ENCODE measurements around the gene ARL3. TPM values are rescaled to one million over a fixed set of nuclear protein-coding genes. Genes with fewer than 3 reads are reported as not detected.

The ARL3 gene
- total and polyA plus RNA-seq, 7 donors = 2.8 to 6.5 (median 3.4) TPM

GRCh38 chr10:102723989-102724388 lies 9.8 kb upstream of the ARL3 start:
- Histone ChIP-seq H3K27me3 (ENCODE audit: insufficient read depth in 3 of 3, low read length in 2 of 3) (no peaks in the 10 kb centered on the region), H3K36me3 (ENCODE audit: insufficient read depth in 1 of 2, low read depth in 1 of 2) (peaks cover 0 to 19% of the 10 kb centered on the region in 2 donors), H3K4me3 (no peak overlapping the region), H3K27ac (no peak overlapping the region), H3K4me1 (peaks cover 8% of the 10 kb centered on the region), H3K9me3 (no peaks in the 10 kb centered on the region)
- TF ChIP-seq CTCF (IDR thresholded peaks at IDR 0.05) = no peak
- intact Hi-C loops (cut with DNase I) = loop anchor here in 1 of 2 donors (10.0 kb wide), 1 partner anchor 341 kb away; no protein-coding TSS in a partner anchor
- DNase-seq (no peak), ATAC-seq (no peak)
- 96 to 99% (median 98%) methylated on average over 4 of the region's 4 CpGs for WGBS, 3 donors

GRCh38 chr10:102721954-102722353 lies 7.8 kb upstream of the ARL3 start:
- no peak for ATAC-seq
- no peak for TF ChIP-seq CTCF (IDR thresholded peaks at IDR 0.05)
- DNase-seq = no peak
- 71 to 79% (median 74%) methylated on average over 4 of the region's 4 CpGs for WGBS, 3 donors
- Histone ChIP-seq H3K27me3 (ENCODE audit: insufficient read depth in 3 of 3, low read length in 2 of 3) (no peaks in the 10 kb centered on the region), H3K4me3 (no peak overlapping the region), H3K36me3 (ENCODE audit: insufficient read depth in 1 of 2, low read depth in 1 of 2) (peaks cover 0 to 7% of the 10 kb centered on the region in 2 donors), H3K27ac (no peak overlapping the region), H3K9me3 (no peaks in the 10 kb centered on the region), H3K4me1 (peaks cover 27% of the 10 kb centered on the region)
- intact Hi-C loops (cut with DNase I) = loop anchor here in 1 of 2 donors (10.0 kb wide), 1 partner anchor 343 kb away; no protein-coding TSS in a partner anchor

GRCh38 chr10:102720775-102721301 lies 6.6 kb upstream of the ARL3 start:
- DNase-seq (no peak), ATAC-seq (no peak)
- no peak overlapping the region for H3K27ac ChIP-seq
- no peaks in the 10 kb centered on the region for H3K9me3 ChIP-seq
- H3K27me3 ChIP-seq (ENCODE audit: insufficient read depth in 3 of 3, low read length in 2 of 3) = no peaks in the 10 kb centered on the region
- H3K4me3 ChIP-seq = no peak overlapping the region
- intact Hi-C loops (cut with DNase I) = loop anchor here in 1 of 2 donors (10.0 kb wide), 1 partner anchor 344 kb away; no protein-coding TSS in a partner anchor
- no peak for TF ChIP-seq CTCF (IDR thresholded peaks at IDR 0.05)
- peaks cover 0 to 9% of the 10 kb centered on the region in 2 donors for H3K36me3 ChIP-seq (ENCODE audit: insufficient read depth in 1 of 2, low read depth in 1 of 2)
- 54 to 68% (median 62%) methylated on average over 6 of the region's 6 CpGs for WGBS, 3 donors
- H3K4me1 ChIP-seq = peaks cover 31% of the 10 kb centered on the region

- ATAC-seq = no peak
Measured at GRCh38 chr10:102720337-102720736, 6.1 kb upstream of the ARL3 start.

More at GRCh38 chr10:102720337-102720736, 6.1 kb upstream of the ARL3 start:
- intact Hi-C loops (cut with DNase I) = loop anchor here in 1 of 2 donors (10.0 kb wide), 1 partner anchor 344 kb away; no protein-coding TSS in a partner anchor
- WGBS, 3 donors = 85 to 91% (median 88%) methylated on average over 3 of the region's 3 CpGs
- Histone ChIP-seq H3K4me1 (peaks cover 31% of the 10 kb centered on the region), H3K9me3 (no peaks in the 10 kb centered on the region), H3K36me3 (ENCODE audit: insufficient read depth in 1 of 2, low read depth in 1 of 2) (peaks cover 0 to 9% of the 10 kb centered on the region in 2 donors), H3K27ac (no peak overlapping the region), H3K4me3 (no peak overlapping the region), H3K27me3 (ENCODE audit: insufficient read depth in 3 of 3, low read length in 2 of 3) (no peaks in the 10 kb centered on the region)
- no peak for TF ChIP-seq CTCF (IDR thresholded peaks at IDR 0.05)
- DNase-seq = no peak
